HG02678 (cell line): ENCODE results near the gene AK8.

Experiments
- ATAC-seq: cut with Tn5 transposase; IDR thresholded peaks from one replicate; pipeline ENCODE4 v1.9.1; 2021; ENCODE audit warnings: mild to moderate bottlenecking, moderate library complexity; ENCODE audit not compliant: unreplicated experiment

The AK8 gene

GRCh38 chr9:132858751-132859150 lies 19.3 kb downstream of the AK8 start:
- no peak for ATAC-seq

GRCh38 chr9:132857616-132858342 lies 20.3 kb downstream of the AK8 start:
- ATAC-seq = no peak

- no peak for ATAC-seq
Measured at GRCh38 chr9:132857031-132857430, 21.1 kb downstream of the AK8 start.

- no peak for ATAC-seq
Measured at GRCh38 chr9:132855904-132856303, 22.2 kb downstream of the AK8 start.

GRCh38 chr9:132854832-132855231 lies 23.3 kb downstream of the AK8 start:
- no peak for ATAC-seq

GRCh38 chr9:132853482-132853881 lies 24.6 kb downstream of the AK8 start:
- no peak for ATAC-seq

- no peak for ATAC-seq
Measured at GRCh38 chr9:132849185-132849706, 28.8 kb downstream of the AK8 start.

GRCh38 chr9:132846918-132847515 lies 31.1 kb downstream of the AK8 start:
- no peak for ATAC-seq

GRCh38 chr9:132846109-132846917 lies 31.8 kb downstream of the AK8 start:
- ATAC-seq = no peak

GRCh38 chr9:132842124-132843044 lies 35.7 kb downstream of the AK8 start:
- ATAC-seq = no peak

- no peak for ATAC-seq
Measured at GRCh38 chr9:132840980-132841379, 37.1 kb downstream of the AK8 start.

- no peak for ATAC-seq
Measured at GRCh38 chr9:132838291-132838690, 39.8 kb downstream of the AK8 start.

- no peak for ATAC-seq
Measured at GRCh38 chr9:132837501-132838286, 40.4 kb downstream of the AK8 start.

- ATAC-seq = no peak
Measured at GRCh38 chr9:132834343-132834742, 43.7 kb downstream of the AK8 start.

GRCh38 chr9:132833550-132834121 lies 44.4 kb downstream of the AK8 start:
- no peak for ATAC-seq

- ATAC-seq = no peak
Measured at GRCh38 chr9:132832171-132832881, 45.8 kb downstream of the AK8 start.

- no peak for ATAC-seq
Measured at GRCh38 chr9:132828201-132828770, 49.8 kb downstream of the AK8 start.

- ATAC-seq = no peak
Measured at GRCh38 chr9:132827366-132827765, 50.7 kb downstream of the AK8 start.
